SU-DHL-6 (cell line): Measurements from ENCODE around the gene RAP1GDS1.

Experiments used
- H2AFZ ChIP-seq: fragments of 200-600 bp; sonication (generic); 2 replicates; pipeline ENCODE4 v1.6.1; 2014; ENCODE audit warnings: low read depth, mild to moderate bottlenecking, moderate library complexity, mixed read lengths, antibody characterized with exemption, low read length; ENCODE audit not compliant: severe bottlenecking
- H3F3A ChIP-seq: fragments of 200-600 bp; shearing (Covaris generic); 2 replicates; pipeline ENCODE4 v1.6.0; 2016; ENCODE audit warnings: antibody characterized with exemption, mild to moderate bottlenecking; ENCODE audit not compliant: insufficient read depth
- H3K27ac ChIP-seq: fragments of 200-600 bp; sonication (generic); 2 replicates; pipeline ENCODE4 v1.5.1; 2016; ENCODE audit warnings: low read depth, mild to moderate bottlenecking, low read length, moderate library complexity, mixed read lengths
- H3K27me3 ChIP-seq: fragments of 200-600 bp; sonication (generic), shearing (Covaris generic); 2 replicates; pipeline ENCODE4 v1.6.0; 2014; ENCODE audit warnings: mild to moderate bottlenecking, low read length
- H3K36me3 ChIP-seq: fragments of 200-600 bp; sonication (generic); 2 replicates; pipeline ENCODE4 v1.6.1; 2014; ENCODE audit warnings: mild to moderate bottlenecking, low read length, mixed read lengths
- H3K4me2 ChIP-seq: fragments of 300-600, 200-600 bp; shearing (Covaris generic), sonication (generic); 2 replicates; pipeline ENCODE4 v1.6.0; 2014; ENCODE audit warnings: low read length, low read depth, mild to moderate bottlenecking; ENCODE audit not compliant: poor library complexity, severe bottlenecking
- H3K4me3 ChIP-seq: fragments of 200-600 bp; sonication (generic); 2 replicates; pipeline ENCODE4 v1.5.1; 2014; ENCODE audit warnings: antibody characterized with exemption, low read length, mild to moderate bottlenecking, mixed read lengths; ENCODE audit not compliant: insufficient read depth, poor library complexity, severe bottlenecking
- H3K79me2 ChIP-seq: fragments of 200-600 bp; sonication (generic); 2 replicates; pipeline ENCODE4 v1.6.1; 2014; ENCODE audit warnings: mild to moderate bottlenecking, low read length, moderate library complexity; ENCODE audit not compliant: insufficient read depth
- H3K9ac ChIP-seq: fragments of 200-600 bp; sonication (generic); 2 replicates; pipeline ENCODE4 v1.7.0; 2014; ENCODE audit warnings: mild to moderate bottlenecking, low read length
- H3K9me2 ChIP-seq: fragments of 200-600 bp; sonication (generic); replicated peaks from 2 replicates; pipeline ENCODE4 v1.6.1; 2014; ENCODE audit warnings: low read length; ENCODE audit not compliant: insufficient read depth
- H3K9me3 ChIP-seq: fragments of 200-600 bp; sonication (generic); 2 replicates; pipeline ENCODE4 v1.6.1; 2014; ENCODE audit warnings: low read length, mixed read lengths; ENCODE audit not compliant: insufficient read depth
- H4K20me1 ChIP-seq: fragments of 200-600 bp; sonication (generic); 2 replicates; pipeline ENCODE4 v1.6.1; 2014; ENCODE audit warnings: low read depth, mild to moderate bottlenecking, antibody characterized with exemption, low read length, moderate library complexity, mixed read lengths
- EZH2phosphoT487 ChIP-seq: fragments of 200-600 bp; sonication (generic), shearing (Covaris generic); conservative IDR thresholded peaks from 2 replicates; pipeline ENCODE4 v1.6.1; 2018; ENCODE audit warnings: mild to moderate bottlenecking, antibody characterized with exemption, low read length, moderate library complexity, mixed read lengths
- TF ChIP-seq, protein P1 (sequence below): fragments of 200-600 bp; sonication (generic); IDR thresholded peaks from one replicate; pipeline ENCODE4 v1.5.1; 2017; ENCODE audit warnings: antibody characterized with exemption, mild to moderate bottlenecking, low read length, moderate library complexity; ENCODE audit not compliant: insufficient read depth, poor library complexity, severe bottlenecking

RAP1GDS1 gene

DNA sequence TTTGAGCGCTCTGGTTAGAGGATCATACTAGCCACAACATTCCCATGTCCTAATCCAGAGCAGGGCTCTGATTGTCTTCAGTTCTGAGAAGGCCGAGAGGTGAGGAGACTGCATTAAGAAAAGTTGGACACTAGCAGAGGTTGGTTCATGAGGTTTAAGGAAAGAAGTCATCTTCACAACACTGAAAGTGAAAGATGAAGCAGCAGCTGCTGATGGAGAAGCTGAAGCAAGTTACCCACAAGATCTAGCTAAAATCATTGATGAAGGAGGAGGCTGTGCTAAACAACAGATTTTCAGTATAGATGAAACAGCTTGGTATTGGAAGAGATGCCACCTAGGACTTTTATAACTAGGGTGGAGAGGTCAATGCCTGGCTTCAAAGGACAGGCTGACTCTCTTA, 36.8 kb downstream of the RAP1GDS1 start:
- Histone ChIP-seq H3K27ac (no peak overlapping the region), H3K9me3 (no peaks in the 10 kb centered on the region), H3K9ac (no peak overlapping the region), H2AFZ (no peak overlapping the region), H3K36me3 (no peaks in the 10 kb centered on the region), H3K27me3 (no peaks in the 10 kb centered on the region), H3K4me3 (no peak overlapping the region), H4K20me1 (no peaks in the 10 kb centered on the region), H3K79me2 (no peaks in the 10 kb centered on the region; the same call in 1 of the 2 replicates), H3K9me2 (no peaks in the 10 kb centered on the region), H3K4me2 (no peak overlapping the region), H3F3A (no peaks in the 10 kb centered on the region; the same call in 1 of the 2 replicates)
- TF ChIP-seq, protein P1, sequence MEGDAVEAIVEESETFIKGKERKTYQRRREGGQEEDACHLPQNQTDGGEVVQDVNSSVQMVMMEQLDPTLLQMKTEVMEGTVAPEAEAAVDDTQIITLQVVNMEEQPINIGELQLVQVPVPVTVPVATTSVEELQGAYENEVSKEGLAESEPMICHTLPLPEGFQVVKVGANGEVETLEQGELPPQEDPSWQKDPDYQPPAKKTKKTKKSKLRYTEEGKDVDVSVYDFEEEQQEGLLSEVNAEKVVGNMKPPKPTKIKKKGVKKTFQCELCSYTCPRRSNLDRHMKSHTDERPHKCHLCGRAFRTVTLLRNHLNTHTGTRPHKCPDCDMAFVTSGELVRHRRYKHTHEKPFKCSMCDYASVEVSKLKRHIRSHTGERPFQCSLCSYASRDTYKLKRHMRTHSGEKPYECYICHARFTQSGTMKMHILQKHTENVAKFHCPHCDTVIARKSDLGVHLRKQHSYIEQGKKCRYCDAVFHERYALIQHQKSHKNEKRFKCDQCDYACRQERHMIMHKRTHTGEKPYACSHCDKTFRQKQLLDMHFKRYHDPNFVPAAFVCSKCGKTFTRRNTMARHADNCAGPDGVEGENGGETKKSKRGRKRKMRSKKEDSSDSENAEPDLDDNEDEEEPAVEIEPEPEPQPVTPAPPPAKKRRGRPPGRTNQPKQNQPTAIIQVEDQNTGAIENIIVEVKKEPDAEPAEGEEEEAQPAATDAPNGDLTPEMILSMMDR: no peak
- no peak for TF ChIP-seq EZH2phosphoT487

DNA sequence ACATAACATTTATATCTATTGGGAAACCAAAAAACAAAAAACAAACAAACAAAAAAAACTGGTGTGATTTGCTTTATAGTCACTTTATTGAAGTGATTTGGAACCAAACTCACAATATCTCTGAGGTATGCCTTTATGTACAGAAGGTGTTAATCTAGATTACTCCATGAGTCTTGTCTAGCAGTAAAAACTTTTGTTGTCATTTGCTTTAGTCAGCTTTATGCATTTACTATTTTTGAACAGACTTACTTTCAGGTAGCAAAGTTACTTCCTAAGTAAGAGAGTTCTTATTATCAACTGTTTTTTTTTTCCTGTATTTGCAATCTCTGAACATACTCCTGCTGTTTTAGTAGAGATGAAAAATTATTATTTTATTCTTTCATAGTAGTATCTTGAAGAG, 39.5 kb downstream of the RAP1GDS1 start:
- Histone ChIP-seq H3K9me2 (no peaks in the 10 kb centered on the region), H3K9ac (no peak overlapping the region), H4K20me1 (no peaks in the 10 kb centered on the region), H3K4me2 (no peak overlapping the region), H3K9me3 (no peaks in the 10 kb centered on the region), H3K27me3 (no peaks in the 10 kb centered on the region), H3F3A (no peaks in the 10 kb centered on the region; the same call in 1 of the 2 replicates), H3K36me3 (no peaks in the 10 kb centered on the region), H3K79me2 (peaks cover 3% of the 10 kb centered on the region; the same call in 1 of the 2 replicates), H3K4me3 (no peak overlapping the region), H2AFZ (no peak overlapping the region), H3K27ac (no peak overlapping the region)
- TF ChIP-seq, protein P1: no peak
- TF ChIP-seq EZH2phosphoT487: no peak

DNA sequence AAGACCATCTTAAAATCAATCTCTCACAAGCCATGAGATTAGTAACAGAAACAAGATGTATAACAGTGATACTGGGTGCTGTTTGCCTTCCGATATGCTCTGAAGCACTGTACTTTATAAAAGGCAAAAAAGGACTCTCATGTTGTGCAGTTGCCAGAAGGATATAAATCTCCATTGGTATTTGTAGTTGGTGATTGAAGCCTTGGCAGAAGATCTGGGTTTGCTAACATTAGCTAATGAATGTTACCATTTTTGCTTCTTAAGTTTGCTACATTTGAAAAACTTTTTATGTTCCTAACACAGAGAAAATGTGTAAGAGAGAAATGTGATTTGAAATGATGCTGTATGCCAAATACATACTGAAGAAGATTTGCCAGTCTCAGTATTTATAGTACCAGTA, 44.4 kb downstream of the RAP1GDS1 start:
- Histone ChIP-seq H3K9ac (no peak overlapping the region), H3K4me3 (no peak overlapping the region), H2AFZ (no peak overlapping the region), H3K79me2 (0 out of 2 replicates have a peak, but pooled peaks cover 3% of the 10 kb centered on the region), H3K27ac (no peak overlapping the region), H3K9me2 (no peaks in the 10 kb centered on the region), H3F3A (no peaks in the 10 kb centered on the region), H3K9me3 (no peaks in the 10 kb centered on the region), H3K27me3 (no peaks in the 10 kb centered on the region), H3K36me3 (no peaks in the 10 kb centered on the region), H4K20me1 (no peaks in the 10 kb centered on the region), H3K4me2 (no peak overlapping the region)
- TF ChIP-seq EZH2phosphoT487: no peak
- TF ChIP-seq, protein P1: no peak
